C4-2B (cell line): ENCODE measurements around the gene ANO3.

Source experiments
- ZFX ChIP-seq: fragments of 450-650 bp; IDR thresholded peaks from 2 replicates; pipeline ENCODE4 v1.6.1; 2017
- TF ChIP-seq, protein P1 (sequence below): fragments of 450-650 bp; conservative IDR thresholded peaks from 2 replicates; pipeline ENCODE4 v1.5.1; 2017; ENCODE audit warnings: mild to moderate bottlenecking

DNA sequence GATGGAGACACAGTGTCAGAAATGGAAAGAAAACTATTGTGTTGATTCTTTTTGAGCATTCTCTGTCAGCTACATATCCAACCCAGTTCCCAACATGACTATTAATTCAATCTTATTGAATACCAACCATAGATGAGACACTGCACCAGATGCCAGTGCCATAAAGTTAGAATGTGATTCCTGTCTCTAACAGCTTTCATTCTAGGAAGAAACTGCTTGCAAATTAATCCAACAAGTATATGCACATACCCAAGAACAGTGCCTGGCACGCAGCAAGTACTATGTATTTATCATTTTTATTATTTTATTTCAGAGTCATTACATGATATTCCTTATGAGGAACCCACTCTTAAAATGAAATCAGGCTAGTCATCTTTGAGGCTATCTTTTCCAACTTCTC lies 355.4 kb downstream of the ANO3 start:
- TF ChIP-seq, protein P1, sequence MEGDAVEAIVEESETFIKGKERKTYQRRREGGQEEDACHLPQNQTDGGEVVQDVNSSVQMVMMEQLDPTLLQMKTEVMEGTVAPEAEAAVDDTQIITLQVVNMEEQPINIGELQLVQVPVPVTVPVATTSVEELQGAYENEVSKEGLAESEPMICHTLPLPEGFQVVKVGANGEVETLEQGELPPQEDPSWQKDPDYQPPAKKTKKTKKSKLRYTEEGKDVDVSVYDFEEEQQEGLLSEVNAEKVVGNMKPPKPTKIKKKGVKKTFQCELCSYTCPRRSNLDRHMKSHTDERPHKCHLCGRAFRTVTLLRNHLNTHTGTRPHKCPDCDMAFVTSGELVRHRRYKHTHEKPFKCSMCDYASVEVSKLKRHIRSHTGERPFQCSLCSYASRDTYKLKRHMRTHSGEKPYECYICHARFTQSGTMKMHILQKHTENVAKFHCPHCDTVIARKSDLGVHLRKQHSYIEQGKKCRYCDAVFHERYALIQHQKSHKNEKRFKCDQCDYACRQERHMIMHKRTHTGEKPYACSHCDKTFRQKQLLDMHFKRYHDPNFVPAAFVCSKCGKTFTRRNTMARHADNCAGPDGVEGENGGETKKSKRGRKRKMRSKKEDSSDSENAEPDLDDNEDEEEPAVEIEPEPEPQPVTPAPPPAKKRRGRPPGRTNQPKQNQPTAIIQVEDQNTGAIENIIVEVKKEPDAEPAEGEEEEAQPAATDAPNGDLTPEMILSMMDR, result no peak
- TF ChIP-seq ZFX, result no peak
